Activated CD4-positive, CD25-positive, alpha-beta regulatory T cell treated with anti-CD3 and anti-CD28 coated beads, Interleukin-2, amount 50 U/mL, for 24 hours (primary cell): ENCODE measurements around the gene ADAM15.

Experiments used
- ATAC-seq, 2 donors: fragments of 150-1000 bp; cut with Tn5 transposase; one replicate each; pipeline ENCODE4 v1.10.0; 2021; ENCODE audit warnings: mild to moderate bottlenecking in 1 of 2, moderate library complexity in 1 of 2

Gene ADAM15

DNA sequence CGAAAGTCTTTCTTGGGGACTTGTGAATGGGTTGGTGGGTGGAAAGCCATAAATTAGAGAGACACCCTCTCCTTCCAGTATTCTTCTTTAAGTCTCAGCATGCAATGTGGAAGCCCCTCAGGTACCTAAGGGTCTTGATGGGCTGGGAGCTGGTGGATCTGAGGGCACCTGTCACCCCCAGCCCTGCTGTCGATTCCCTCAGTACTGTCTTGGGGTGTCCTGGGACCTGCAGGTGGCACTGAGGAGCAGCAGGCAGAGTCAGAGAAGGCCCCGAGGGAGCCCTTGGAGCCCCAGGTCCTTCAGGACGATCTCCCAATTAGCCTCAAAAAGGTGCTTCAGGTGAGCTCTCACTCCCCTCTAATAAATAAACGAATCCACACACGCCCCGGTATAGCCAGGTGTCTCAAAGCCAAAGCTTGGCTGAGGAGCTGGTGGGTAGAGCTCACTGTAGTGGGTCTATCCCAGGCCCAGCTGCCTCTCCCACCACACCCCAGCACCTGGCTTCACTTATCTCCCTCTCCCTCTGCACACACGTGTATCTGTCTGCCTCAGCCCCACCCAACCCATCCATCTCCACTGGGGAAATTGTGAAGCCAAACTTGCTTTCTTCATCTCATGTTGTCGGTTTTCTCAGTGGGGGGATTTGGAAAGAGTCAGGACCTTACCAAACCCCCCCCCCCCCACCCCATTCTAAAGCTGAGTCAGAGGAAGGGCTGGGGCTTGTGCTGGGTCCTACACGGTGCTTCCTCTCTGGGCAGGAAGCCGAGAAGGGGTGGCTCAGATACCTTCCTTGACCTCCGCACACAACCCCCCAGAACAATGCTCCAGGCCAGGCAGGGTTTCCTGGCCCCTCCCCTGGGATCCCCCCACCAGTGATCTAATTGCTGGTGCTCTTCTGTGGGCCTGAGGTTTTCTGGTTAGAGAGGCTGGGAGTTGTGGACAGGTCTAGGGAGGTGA lies 1.6 kb downstream of the ADAM15 start:
- ATAC-seq, result peak in 1 of 2 donors; percentile 15

DNA sequence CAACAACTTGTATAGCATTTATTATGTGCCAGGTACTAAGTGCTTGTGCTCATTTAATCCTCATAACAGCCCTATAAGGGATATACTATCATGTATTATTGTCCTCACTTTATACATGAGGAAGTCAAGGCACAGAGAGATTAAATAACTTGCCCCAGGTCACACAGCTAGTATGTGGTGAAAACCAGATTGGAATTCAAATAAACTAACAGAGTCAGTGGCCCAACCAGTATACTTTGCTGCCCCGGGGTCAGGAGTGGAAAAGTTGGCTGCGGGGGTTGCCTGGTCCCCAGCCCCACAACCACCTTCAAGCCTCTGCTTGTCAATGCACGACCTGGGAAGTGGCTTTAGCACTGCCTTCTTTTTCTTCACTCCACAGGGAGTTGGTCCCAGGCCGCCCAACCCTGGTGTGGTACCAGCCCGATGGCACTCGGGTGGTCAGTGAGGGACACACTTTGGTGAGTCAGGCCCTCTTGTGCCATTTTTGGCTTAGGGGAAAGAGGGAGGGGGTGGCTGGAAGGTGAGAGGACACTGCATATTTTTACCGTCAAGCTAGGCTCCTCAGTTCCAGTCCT lies 2.5 kb downstream of the ADAM15 start:
- no peak for ATAC-seq

DNA sequence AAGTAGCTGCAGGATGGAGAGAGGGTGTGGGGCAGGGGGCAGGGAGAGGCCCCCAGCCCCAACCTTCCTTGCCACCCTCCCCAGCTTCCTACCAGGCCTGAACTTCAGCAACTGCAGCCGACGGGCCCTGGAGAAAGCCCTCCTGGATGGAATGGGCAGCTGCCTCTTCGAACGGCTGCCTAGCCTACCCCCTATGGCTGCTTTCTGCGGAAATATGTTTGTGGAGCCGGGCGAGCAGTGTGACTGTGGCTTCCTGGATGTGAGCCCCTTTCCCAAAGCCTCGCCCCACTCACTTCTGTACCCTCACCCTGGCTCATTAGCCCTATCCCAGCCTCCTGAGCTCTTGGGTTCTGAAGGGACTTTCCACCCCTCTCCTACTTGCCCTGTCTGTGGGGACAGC lies 6.0 kb downstream of the ADAM15 start:
- ATAC-seq, result no peak

DNA sequence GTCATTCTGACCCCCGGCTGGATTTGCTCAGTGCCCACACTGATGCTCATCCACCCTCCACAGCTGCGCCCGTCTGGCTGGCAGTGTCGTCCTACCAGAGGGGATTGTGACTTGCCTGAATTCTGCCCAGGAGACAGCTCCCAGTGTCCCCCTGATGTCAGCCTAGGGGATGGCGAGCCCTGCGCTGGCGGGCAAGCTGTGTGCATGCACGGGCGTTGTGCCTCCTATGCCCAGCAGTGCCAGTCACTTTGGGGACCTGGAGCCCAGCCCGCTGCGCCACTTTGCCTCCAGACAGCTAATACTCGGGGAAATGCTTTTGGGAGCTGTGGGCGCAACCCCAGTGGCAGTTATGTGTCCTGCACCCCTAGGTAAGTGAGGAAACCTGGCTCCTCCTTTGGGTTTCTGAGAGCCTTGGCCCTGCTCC lies 6.7 kb downstream of the ADAM15 start:
- ATAC-seq, result no peak

DNA sequence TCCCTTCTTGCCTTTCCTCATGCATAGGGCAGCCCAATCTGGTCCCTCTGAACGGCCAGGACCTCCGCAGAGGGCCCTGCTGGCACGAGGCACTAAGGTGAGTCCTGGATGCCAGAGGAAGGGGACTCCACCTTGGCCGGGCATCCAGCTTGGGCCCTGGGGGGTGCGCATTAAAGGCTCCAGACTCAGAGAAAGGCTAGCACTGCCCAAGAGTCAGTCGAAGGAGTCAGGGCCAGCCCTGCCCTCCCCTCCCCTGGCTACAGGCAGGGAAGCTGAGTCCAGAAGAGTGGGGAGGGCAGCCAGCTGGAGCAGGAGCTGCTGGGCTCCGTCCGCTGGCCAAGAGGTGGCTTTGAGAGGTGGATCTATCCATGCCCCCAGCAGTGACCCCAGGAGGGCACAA lies 9.6 kb downstream of the ADAM15 start:
- ATAC-seq, result no peak

DNA sequence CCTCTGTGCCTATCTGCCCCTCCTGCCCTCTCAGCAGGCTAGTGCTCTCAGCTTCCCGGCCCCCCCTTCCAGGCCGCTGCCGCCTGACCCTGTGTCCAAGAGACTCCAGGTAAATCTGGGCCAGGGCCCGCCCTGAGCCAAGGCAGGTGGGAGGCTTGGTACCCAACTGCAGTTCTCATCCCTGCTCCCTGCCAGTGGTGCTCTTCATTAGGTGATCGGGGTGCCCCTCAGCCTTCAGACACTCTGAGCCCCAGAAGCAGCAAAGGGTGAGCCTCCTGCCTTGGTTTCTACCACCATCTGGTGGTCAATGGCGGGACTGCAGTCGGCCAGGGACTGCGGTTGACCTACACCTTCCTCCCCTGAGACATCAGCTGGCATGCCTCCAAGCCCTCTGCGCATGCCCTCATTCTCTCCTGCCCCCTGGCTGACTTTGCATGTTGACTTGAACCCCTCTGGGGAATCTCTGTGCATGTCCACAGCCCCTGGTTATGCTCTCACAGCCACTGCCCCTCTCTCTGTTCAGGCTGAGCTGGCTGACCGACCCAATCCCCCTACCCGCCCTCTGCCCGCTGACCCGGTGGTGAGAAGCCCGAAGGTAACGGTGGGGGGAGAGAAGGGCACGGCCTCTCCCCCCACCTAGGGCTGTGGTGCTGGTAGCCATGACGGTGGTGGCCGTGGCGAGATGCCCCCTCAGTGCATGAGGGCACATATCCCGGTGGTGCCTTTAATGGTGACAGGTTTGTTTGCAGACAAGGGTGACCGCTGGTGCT lies 10.4 kb downstream of the ADAM15 start:
- peak; percentile 65 to 66 for ATAC-seq

DNA sequence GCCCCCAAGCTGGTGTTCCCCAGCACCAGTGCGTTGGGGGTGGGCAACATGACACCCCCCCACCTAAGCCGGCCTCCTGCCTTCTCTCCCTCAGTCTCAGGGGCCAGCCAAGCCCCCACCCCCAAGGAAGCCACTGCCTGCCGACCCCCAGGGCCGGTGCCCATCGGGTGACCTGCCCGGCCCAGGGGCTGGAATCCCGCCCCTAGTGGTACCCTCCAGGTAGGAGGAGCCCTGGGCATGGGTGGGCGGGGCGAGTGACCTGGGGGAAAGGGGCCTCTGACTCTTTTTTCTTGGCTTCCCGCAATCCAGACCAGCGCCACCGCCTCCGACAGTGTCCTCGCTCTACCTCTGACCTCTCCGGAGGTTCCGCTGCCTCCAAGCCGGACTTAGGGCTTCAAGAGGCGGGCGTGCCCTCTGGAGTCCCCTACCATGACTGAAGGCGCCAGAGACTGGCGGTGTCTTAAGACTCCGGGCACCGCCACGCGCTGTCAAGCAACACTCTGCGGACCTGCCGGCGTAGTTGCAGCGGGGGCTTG lies 11.1 kb downstream of the ADAM15 start:
- ATAC-seq, result no peak

DNA sequence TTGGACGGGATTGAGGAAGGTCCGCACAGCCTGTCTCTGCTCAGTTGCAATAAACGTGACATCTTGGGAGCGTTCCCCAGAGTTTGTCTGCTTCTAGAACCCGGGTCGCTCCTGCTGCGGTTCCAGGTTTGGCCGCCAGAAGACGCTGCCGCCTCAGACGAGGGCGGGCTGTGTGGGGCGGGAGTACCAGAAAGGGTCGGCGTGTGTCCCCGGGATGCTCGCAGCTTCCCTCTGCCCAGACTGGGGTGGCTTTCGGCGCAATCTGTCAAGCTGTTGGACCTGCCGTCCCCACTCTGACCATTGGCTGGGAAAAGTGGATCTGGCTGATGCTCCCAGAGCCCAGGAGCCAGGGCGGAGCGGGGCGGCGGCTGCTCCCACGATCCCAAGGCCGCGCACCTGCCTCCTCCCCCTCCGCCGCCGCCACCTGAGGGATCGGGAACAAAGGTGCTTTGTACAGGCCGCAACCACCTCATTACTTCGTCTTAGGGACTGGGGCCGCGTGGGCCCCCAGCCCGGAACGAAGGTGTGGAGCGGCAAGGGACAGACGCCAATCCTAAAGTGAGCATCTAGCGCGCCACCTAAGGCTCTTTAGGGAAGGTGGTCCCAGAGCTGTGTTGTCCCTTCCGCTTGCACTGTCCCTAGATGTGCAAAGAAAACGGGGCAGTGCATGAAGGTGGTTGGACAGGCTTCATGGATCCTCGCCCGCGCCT lies 11.7 kb downstream of the ADAM15 start:
- ATAC-seq, result peak; percentile 17 to 39

DNA sequence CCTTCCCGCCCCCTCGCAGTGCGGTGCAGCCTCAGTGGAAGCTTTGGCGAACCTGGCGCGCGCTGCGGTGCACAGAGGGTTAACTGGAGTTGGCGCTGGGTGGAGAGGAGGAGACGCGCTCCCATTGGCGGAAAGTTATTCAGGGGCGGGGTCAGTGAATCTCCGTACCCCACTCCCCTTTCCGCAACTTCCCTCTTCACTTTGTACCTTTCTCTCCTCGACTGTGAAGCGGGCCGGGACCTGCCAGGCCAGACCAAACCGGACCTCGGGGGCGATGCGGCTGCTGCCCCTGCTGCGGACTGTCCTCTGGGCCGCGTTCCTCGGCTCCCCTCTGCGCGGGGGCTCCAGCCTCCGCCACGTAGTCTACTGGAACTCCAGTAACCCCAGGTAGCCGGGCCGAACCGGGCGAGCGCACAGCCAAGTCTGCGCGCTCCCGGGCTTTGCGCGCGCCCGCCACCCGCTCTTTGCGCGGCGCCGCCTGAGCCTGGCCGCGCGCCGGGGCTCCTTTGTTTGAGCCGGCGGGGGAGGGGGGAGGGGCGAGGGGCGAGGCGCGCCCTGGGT lies 12.5 kb downstream of the ADAM15 start, which contains the start of gene EFNA4:
Gene EFNA4, plus strand, starts transcription at position 191 of the 561 bp plus-strand sequence. Its CDS starts 84 bp downstream, at position 275.
- ATAC-seq, result peak; percentile 87 to 89

DNA sequence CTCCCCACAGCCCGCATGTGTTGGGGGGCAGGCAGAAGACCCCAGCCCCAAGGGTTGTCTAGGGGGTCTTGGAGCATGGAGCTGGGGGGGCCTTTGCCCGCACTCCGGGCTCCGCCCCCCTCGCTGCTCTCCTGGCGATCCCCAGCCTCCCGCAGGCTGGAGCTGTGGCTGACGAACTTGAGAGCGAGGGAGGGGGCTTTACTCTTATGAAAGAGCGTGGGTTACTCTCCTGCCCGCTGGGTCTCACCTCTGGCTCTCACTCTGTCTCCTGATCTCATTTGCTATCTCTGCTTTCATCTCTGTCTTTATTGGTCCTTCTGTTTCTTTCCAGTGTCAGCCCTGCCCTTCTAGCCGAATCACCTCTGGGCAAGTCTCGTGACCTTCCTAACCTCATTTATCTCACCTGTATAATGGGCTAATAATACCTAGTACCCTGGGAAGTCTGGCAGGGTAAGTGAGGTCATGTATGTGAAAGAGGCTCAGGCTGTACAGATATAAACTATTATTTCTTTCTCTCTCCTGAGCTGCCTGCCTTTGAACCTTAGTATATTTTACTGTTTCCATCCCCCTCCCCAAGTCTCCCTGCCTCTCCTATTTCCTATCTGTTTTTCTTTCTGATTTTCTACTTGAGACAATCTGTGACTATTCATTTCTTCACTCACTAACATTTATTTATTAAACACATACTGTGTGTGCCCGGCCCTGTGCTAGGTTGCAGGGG lies 13.2 kb downstream of the ADAM15 start:
- peak; percentile 9 to 18 for ATAC-seq

DNA sequence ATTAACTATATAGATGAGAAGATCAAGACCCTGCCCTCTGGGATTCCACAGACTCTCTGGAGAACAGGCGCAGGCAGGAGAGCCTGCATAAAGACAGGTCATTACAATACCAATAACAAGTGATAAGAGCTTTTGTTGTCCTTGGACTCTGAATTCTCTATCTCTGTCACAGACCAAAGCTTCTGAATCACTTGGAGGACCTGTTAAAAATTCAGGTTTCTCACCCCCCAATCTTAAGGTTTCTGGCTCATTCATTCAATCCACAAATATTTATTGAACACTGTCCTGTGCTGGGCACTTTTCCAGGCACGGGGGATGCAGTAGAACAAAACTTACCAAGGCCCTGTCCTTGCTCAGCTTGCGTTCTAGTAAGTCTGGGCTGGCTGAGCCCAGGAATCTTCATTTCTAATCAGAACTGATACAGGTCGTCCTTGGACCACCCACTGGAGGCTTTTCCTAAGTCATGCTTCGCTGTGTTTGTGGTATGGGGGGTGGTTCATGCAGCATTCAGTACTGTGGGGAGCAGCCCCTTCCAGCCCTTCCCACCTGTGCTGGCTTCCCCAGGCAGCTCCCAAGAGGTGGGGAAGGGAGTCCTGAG lies 13.8 kb downstream of the ADAM15 start:
- no peak for ATAC-seq

DNA sequence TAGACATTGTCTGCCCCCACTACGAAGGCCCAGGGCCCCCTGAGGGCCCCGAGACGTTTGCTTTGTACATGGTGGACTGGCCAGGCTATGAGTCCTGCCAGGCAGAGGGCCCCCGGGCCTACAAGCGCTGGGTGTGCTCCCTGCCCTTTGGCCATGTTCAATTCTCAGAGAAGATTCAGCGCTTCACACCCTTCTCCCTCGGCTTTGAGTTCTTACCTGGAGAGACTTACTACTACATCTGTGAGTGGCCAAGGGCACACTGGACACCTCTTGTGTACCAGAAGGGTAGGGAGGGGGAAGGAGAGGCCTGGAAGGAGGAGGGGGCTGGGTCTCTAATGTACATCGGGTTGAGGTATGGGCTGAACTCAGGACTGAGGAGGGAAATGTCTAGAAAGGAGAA lies 15.7 kb downstream of the ADAM15 start:
- ATAC-seq, result no peak

DNA sequence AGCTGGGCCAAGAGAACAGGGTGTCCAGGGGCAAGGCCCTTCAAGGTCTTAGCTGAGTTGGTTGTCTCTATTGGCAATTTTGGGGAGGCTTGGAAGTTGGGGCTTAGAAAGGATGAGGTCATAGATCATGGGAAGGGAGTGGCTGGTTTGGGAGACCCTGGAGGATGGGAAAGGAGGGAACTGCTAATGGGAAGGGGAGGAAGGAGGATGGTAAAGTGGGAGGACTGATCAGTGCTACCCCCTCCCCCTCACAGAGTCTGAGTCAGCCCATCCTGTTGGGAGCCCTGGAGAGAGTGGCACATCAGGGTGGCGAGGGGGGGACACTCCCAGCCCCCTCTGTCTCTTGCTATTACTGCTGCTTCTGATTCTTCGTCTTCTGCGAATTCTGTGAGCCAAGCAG lies 17.5 kb downstream of the ADAM15 start:
- ATAC-seq, result no peak

DNA sequence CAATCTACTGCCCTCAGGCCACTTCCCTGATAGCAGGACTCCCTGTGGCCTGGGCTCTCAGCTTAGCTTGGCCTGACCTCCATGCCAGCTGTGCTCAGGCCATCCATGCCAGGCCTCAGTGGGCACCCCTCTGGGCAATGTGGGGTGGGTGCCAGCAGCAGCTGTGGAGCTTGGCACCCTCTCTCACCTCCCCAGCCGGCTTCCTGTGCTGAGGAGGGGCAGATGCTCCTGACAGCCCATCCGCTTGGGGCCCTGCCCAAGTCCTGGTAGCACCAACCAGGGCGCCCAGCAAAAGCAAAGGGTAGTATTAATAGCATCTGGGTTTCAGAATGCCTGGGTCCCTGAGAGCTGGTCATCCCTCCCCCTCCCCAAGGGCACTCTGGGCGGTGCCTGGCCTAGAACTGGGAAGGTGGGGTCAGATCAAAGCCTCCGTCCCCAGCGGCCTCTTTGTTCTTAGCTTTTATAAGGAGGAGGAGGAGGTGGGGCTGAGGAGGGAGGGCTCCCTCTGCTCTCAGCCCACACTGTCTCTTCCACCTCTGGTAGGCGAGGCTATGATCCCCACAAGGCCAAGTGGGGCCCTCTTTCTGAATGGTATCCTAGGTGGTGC lies 18.5 kb downstream of the ADAM15 start:
- ATAC-seq, result no peak

DNA sequence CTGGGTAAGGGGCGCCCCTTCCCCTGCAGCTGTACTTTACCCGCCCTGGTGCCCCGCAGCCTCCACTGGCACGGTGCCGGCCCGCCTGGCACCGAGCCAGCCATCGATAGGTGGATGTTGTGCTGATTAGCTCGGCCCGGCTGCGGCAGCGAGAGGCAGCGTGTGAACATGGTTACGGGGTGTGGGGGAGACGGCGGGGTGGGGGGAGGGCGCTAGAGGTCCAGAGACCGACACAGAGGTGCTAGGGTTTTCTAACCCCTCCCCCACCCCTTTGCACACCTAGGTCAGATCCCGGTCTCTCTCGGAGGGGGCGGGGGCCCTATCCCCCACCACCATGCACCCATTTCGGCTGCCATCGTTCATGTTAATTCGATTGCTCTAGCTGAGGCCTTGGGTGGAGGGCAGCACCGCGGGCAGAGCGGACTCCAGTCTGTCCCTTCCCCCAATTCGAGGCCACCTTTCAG lies 19.1 kb downstream of the ADAM15 start:
- ATAC-seq, result no peak

DNA sequence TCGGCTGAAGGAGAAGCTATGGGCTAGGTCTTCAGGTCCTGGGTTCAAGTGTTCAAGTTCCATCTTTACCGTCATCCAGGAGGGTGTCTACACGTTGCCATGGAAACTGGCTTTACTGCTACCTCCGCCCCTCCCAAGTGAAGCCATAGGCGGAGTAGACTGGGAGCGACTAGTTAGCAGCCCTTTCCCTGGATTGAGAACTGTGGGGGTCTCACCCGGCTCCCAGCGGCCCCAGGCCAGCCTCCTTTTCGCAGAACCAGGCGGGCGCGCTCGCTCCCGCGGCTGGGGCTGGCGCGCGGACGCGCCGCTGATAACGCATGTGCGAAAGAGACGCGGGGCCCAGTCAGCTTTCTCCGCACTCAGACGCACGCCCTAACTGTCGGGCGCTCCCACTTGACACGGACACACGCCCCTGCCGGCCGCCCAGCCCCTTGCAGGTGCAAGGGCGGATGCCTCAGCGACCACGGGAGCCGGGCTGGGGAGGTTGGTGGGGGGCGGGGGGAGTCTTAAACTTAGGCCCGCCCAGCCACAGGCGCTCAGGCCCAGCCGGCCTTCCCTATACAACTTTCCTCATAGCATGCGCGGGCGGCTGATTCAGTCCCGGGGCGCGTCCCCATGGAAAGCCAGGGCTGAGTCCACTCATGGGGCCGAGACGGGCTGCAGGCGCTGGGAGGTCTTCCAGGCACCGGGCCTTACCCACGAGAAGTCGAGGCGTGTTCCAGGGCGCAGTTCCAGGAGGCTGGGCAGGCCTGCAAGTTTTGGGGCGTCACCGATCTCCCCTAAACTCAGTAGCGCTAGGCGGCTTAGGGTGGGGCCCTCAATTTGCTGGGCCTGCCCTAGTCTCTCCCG lies 19.8 kb downstream of the ADAM15 start:
- ATAC-seq, result peak; percentile 95 to 96

DNA sequence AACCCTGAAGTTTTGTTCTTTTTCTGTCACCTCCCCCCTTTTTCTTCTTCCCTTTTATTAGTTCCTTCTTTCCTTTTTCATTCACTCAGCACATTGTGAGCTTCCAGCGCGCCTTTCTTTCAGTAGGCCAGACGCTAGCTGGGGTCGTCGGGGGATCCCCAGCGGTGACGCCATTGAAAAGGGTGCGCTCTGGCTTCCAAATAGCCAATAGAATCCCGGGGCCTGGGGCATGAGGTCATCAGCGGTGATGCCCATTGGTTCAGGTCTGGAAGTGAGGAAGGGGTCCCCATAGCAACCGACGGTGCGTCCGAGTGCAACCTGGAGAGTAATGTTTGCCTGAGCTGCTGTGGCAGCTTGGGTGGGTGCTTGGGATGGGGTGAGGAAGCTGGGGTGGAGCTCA lies 20.6 kb downstream of the ADAM15 start:
- no peak for ATAC-seq

DNA sequence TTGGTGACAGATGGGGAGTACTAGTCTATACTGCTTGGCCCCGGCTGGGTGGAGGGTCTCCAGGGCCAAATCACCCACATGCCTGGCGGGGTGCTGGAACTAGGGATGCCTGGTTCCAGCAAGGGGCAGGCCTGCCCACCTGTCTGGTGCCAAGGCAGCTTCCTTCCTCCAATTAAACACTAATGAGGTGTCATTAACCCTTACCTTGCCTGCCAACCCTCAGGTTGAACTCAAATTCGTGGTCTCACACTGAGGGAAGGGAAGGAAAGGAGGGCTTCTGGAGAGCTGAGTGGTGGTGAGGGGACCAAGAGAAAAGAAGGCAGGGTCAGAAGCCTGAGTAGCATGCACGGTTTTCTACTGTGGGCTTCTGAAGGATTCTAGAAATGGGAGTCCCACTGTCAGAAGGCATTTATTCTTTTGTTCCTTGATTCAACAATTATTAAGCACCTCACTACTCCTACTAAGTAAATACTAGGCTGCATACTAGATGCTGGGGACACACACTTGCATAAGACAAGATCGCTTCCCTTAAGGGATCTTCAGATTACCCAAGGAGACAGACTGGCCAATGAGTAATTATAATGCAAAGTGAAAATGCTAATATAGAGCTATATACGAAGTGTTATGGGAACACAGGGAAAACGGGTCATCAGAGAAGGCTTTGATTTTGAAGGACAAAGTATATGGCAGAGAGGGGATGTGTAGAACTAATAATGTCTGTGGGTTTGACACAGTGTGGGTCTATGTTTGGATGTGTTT lies 21.6 kb downstream of the ADAM15 start:
- ATAC-seq, result no peak
